ENCODE data around the gene CDK8.

DNA sequence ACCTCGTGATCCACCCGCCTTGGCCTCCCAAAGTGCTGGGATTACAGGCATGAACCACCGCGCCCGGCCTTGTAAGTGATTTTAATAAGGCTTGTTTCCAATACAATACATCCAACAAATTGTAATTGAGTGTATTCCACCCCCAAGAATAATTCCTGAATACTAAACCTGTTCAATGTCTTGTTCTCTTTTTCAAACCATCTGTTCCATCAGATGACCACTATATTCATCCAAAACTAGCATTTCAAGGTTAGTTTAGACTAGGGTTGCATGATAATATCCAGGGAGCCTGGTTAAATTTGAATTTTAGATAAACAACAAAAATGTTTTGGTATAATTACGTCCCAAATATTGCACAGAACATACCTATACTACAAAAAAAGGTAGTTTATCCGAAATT lies 168.1 kb downstream of the CDK8 start:
- TF ChIP-seq CHD4 (IDR thresholded peaks at IDR 0.05) (no peak), RBBP5 (conservative IDR thresholded peaks at IDR 0.05) (no peak), POLR2A (IDR thresholded peaks at IDR 0.05; ENCODE audit: low read depth, low read length) (no peak), POLR2AphosphoS5 (IDR thresholded peaks at IDR 0.05; ENCODE audit: low read length) (no peak), ZZZ3 (IDR thresholded peaks at IDR 0.05; ENCODE audit: control insufficient read depth, insufficient read length, low read depth) (no peak), TAF1 (IDR thresholded peaks at IDR 0.05; ENCODE audit: borderline replicate concordance, low read depth, low read length) (no peak)
- TF ChIP-seq, protein P1, sequence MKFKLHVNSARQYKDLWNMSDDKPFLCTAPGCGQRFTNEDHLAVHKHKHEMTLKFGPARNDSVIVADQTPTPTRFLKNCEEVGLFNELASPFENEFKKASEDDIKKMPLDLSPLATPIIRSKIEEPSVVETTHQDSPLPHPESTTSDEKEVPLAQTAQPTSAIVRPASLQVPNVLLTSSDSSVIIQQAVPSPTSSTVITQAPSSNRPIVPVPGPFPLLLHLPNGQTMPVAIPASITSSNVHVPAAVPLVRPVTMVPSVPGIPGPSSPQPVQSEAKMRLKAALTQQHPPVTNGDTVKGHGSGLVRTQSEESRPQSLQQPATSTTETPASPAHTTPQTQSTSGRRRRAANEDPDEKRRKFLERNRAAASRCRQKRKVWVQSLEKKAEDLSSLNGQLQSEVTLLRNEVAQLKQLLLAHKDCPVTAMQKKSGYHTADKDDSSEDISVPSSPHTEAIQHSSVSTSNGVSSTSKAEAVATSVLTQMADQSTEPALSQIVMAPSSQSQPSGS (IDR thresholded peaks at IDR 0.05; ENCODE audit: low read length): no peak
- TF ChIP-seq, protein P2, sequence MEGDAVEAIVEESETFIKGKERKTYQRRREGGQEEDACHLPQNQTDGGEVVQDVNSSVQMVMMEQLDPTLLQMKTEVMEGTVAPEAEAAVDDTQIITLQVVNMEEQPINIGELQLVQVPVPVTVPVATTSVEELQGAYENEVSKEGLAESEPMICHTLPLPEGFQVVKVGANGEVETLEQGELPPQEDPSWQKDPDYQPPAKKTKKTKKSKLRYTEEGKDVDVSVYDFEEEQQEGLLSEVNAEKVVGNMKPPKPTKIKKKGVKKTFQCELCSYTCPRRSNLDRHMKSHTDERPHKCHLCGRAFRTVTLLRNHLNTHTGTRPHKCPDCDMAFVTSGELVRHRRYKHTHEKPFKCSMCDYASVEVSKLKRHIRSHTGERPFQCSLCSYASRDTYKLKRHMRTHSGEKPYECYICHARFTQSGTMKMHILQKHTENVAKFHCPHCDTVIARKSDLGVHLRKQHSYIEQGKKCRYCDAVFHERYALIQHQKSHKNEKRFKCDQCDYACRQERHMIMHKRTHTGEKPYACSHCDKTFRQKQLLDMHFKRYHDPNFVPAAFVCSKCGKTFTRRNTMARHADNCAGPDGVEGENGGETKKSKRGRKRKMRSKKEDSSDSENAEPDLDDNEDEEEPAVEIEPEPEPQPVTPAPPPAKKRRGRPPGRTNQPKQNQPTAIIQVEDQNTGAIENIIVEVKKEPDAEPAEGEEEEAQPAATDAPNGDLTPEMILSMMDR (IDR thresholded peaks at IDR 0.05 in 2 of 3, conservative IDR thresholded peaks at IDR 0.05 in 1 of 3; ENCODE audit: control insufficient read depth in 2 of 3, extremely low read depth in 1 of 3, insufficient read depth in 1 of 3, low read depth in 3 of 3, low read length in 3 of 3): no peak

Measured in GM12878 (cell line).